ENCODE measurements around the gene UGT2A1. TPM values are rescaled to one million over a fixed set of nuclear protein-coding genes. Genes with fewer than 3 reads are reported as not detected.

The UGT2A1 gene
- total RNA-seq = not detected

- no peaks in the 10 kb centered on the region for H3K4me1 ChIP-seq
- H3K4me3 ChIP-seq = no peak within 1 kb of the TSS
- TF ChIP-seq POLR2A (IDR thresholded peaks at IDR 0.05) (no peak), EP300 (IDR thresholded peaks at IDR 0.05) (no peak), CTCF (IDR thresholded peaks at IDR 0.05) (no peak)
- H3K36me3 ChIP-seq = no peaks in the 10 kb centered on the region
- no peak for DNase-seq (ENCODE audit: low spot score in 2 of 2)
- 80 to 84% methylated on average over 1 of the region's 1 CpG for WGBS, 2 donors
- H3K27ac ChIP-seq = no peak within 1 kb of the TSS
- H3K27me3 ChIP-seq = no peaks in the 10 kb centered on the region
- H3K9me3 ChIP-seq = no peaks in the 10 kb centered on the region
Observed at GRCh38 chr4:69653147-69653546, at the start of gene UGT2A1. Gene UGT2A1, minus strand, starts transcription at chr4:69653247. Its CDS starts 5,603 bp downstream, at chr4:69647644.

- Histone ChIP-seq H3K27me3 (no peaks in the 10 kb centered on the region), H3K4me1 (no peaks in the 10 kb centered on the region), H3K9me3 (peaks cover 0 to 11% (median 0%) of the 10 kb centered on the region in 4 donors), H3K4me3 (no peak overlapping the region), H3K27ac (no peak overlapping the region), H3K36me3 (no peaks in the 10 kb centered on the region)
- no peak for TF ChIP-seq EP300 (IDR thresholded peaks at IDR 0.05)
- TF ChIP-seq CTCF (IDR thresholded peaks at IDR 0.05) = no peak
- no peak for TF ChIP-seq POLR2A (IDR thresholded peaks at IDR 0.05)
- no peak for DNase-seq (ENCODE audit: low spot score in 2 of 2)
- 69 to 82% methylated on average over 3 of the region's 3 CpGs for WGBS, 2 donors
Observed at GRCh38 chr4:69702201-69702600, 49.2 kb upstream of the UGT2A1 start.

GRCh38 chr4:69701696-69702095 lies 48.6 kb upstream of the UGT2A1 start:
- peaks cover 0 to 12% (median 0%) of the 10 kb centered on the region in 4 donors for H3K9me3 ChIP-seq
- TF ChIP-seq POLR2A (IDR thresholded peaks at IDR 0.05) (no peak), CTCF (IDR thresholded peaks at IDR 0.05) (no peak), EP300 (IDR thresholded peaks at IDR 0.05) (no peak)
- WGBS, 2 donors = 82 to 89% methylated on average over 4 of the region's 4 CpGs
- no peaks in the 10 kb centered on the region for H3K36me3 ChIP-seq
- H3K4me3 ChIP-seq = no peak overlapping the region
- no peak overlapping the region for H3K27ac ChIP-seq
- H3K27me3 ChIP-seq = no peaks in the 10 kb centered on the region
- no peak for DNase-seq (ENCODE audit: low spot score in 2 of 2)
- H3K4me1 ChIP-seq = no peaks in the 10 kb centered on the region

DNA sequence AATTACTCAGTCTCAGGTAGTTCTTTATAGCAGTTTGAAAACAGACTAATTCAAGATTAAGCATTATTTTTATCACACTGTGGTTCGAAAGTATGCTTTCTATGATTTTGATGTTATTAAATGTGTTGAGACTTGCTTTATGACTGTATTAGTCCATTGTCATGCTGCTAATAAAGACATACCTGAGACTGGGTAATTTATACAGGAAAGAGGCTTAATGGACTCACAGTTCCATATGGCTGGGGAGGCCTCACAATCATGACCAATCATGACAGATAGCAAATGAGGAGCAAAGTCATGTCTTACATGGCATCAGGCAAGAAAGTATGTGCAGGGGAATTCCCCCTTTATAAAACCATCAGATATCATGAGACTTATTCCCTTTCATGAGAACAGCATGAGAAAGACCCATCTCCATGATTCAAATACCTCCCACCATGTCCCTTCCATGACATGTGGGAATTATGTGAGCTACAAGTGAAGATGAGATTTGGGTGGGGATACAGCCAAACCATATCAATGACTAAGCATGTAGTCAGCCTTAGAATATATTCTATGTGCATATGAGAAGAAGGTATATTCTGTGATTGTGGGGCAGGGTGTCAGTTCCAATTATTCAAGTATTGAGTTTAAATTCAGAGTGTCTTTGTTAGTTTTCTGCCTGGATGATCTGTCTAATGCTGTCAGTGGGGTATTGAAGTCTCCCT lies 44.6 kb upstream of the UGT2A1 start:
- WGBS, 2 donors = 93 to 100% methylated on average over 1 of the region's 1 CpG
- no peaks in the 10 kb centered on the region for H3K4me1 ChIP-seq

More for the DNA sequence above, 44.6 kb upstream of the UGT2A1 start:
- DNase-seq (ENCODE audit: low spot score in 2 of 2) = no peak
- H3K27ac ChIP-seq = no peak overlapping the region
- H3K36me3 ChIP-seq = no peaks in the 10 kb centered on the region
- peaks cover 0 to 14% (median 0%) of the 10 kb centered on the region in 4 donors for H3K9me3 ChIP-seq
- TF ChIP-seq CTCF (IDR thresholded peaks at IDR 0.05) (no peak), EP300 (IDR thresholded peaks at IDR 0.05) (no peak), POLR2A (IDR thresholded peaks at IDR 0.05) (no peak)
- no peaks in the 10 kb centered on the region for H3K27me3 ChIP-seq
- H3K4me3 ChIP-seq = no peak overlapping the region

Measured in tibial nerve (tissue), 4 donors.